Measurements from ENCODE around the gene WWC2.

DNA sequence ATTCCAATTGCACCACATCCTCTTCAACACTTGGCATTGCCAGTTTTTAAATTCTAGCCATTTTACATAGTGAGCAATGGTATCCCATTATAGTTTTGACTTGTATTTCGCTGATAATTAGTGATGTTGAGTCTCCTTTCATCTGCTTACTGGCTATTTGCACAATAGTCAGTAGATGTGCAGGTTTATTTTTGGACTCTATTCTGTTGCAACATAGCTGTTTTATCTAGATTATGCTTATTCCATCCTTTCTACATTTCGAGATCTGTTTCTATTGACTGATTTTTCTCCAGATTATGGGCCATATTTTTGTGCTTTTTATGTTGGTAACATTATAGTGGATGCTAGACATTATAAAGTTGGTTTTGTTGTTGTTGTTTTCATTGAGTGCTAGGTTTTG lies 106.1 kb downstream of the WWC2 start:
- TF ChIP-seq POLR2A (IDR thresholded peaks at IDR 0.05): no peak
- no peak for TF ChIP-seq CTCF (IDR thresholded peaks at IDR 0.05 in 4 of 5, conservative IDR thresholded peaks at IDR 0.05 in 1 of 5)

All from gastrocnemius medialis (tissue), 4 donors.